ENCODE data around the gene WNK3. TPM values are rescaled to one million over a fixed set of nuclear protein-coding genes. Genes with fewer than 3 reads are reported as not detected.

The WNK3 gene
- total and polyA plus RNA-seq, 4 donors: 1.7 to 11.9 (median 7.5) TPM

GRCh38 chrX:54172455-54172854 is 185.4 kb downstream of the WNK3 start:
- no peak overlapping the region for H3K9ac ChIP-seq (ENCODE audit: low read depth in 1 of 2, low read length in 2 of 2)
- peaks cover 0 to 4% (median 0%) of the 10 kb centered on the region in 4 donors for H3K27me3 ChIP-seq (ENCODE audit: control insufficient read depth in 4 of 4, insufficient read depth in 4 of 4, low read length in 3 of 4)
- 97% methylated on average over 3 of the region's 3 CpGs for WGBS
- H3K27ac ChIP-seq (ENCODE audit: low read depth in 1 of 2, low read length in 2 of 2): no peak overlapping the region
- peaks cover 0 to 2% (median 0%) of the 10 kb centered on the region in 4 donors for H3K36me3 ChIP-seq (ENCODE audit: control insufficient read depth in 4 of 4, insufficient read depth in 3 of 4, low read depth in 1 of 4, low read length in 3 of 4)
- no peaks in the 10 kb centered on the region for H3K4me1 ChIP-seq (ENCODE audit: control insufficient read depth in 4 of 4, insufficient read depth in 4 of 4, low read length in 3 of 4)
- H3K9me3 ChIP-seq (ENCODE audit: control insufficient read depth in 4 of 4, low read length in 3 of 4): no peaks in the 10 kb centered on the region
- TF ChIP-seq HNF4G (IDR thresholded peaks at IDR 0.05): no peak
- TF ChIP-seq FOXA1 (IDR thresholded peaks at IDR 0.05): no peak
- no peak for TF ChIP-seq ZBTB33 (IDR thresholded peaks at IDR 0.05)
- no peak for TF ChIP-seq ATF3 (IDR thresholded peaks at IDR 0.05)
- TF ChIP-seq NR2F2 (IDR thresholded peaks at IDR 0.05): no peak
- no peak for TF ChIP-seq EGR1 (IDR thresholded peaks at IDR 0.05; ENCODE audit: low read depth in 2 of 2)
- no peak for TF ChIP-seq FOXA2 (IDR thresholded peaks at IDR 0.05)
- no peak for TF ChIP-seq CTCF (IDR thresholded peaks at IDR 0.05; ENCODE audit: low read depth, low read length, missing input control)
- TF ChIP-seq MAX (IDR thresholded peaks at IDR 0.05): no peak
- no peak for TF ChIP-seq RAD21 (IDR thresholded peaks at IDR 0.05)
- TF ChIP-seq RXRA (IDR thresholded peaks at IDR 0.05): no peak
- no peak for TF ChIP-seq SP1 (IDR thresholded peaks at IDR 0.05)
- no peak for TF ChIP-seq YY1 (IDR thresholded peaks at IDR 0.05)
- TF ChIP-seq GABPA (IDR thresholded peaks at IDR 0.05 in 1 of 2, conservative IDR thresholded peaks at IDR 0.05 in 1 of 2): no peak
- no peak for TF ChIP-seq REST (IDR thresholded peaks at IDR 0.05)
- no peak for TF ChIP-seq JUND (IDR thresholded peaks at IDR 0.05)
- TF ChIP-seq HNF4A (conservative IDR thresholded peaks at IDR 0.05): no peak
- no peak for TF ChIP-seq TAF1 (conservative IDR thresholded peaks at IDR 0.05)
- H3K4me3 ChIP-seq (ENCODE audit: low read depth in 1 of 3, low read length in 3 of 3): no peak overlapping the region
- DNase-seq (ENCODE audit: low spot score): no peak
